IPS-18a (cell line): ENCODE data around the gene OR5H14.
"Not testable (repeated sequence)": the region's sequence is repeated elsewhere in the genome, so short reads cannot be mapped to it uniquely, and the experiment has no call there.

Experiments used
- H3K27ac ChIP-seq: one replicate; pipeline ENCODE4 v1.5.1; 2013; ENCODE audit warnings: low read length
- H3K27me3 ChIP-seq: one replicate; pipeline ENCODE4 v1.6.1; 2013; ENCODE audit warnings: mild to moderate bottlenecking, low read length; ENCODE audit not compliant: control insufficient read depth, insufficient read depth
- H3K36me3 ChIP-seq: one replicate; pipeline ENCODE4 v1.6.1; 2013; ENCODE audit warnings: low read depth, low read length; ENCODE audit not compliant: control insufficient read depth
- H3K4me1 ChIP-seq: one replicate; pipeline ENCODE4 v1.6.1; 2013; ENCODE audit warnings: low read depth, low read length; ENCODE audit not compliant: control insufficient read depth
- H3K4me3 ChIP-seq: one replicate; pipeline ENCODE4 v1.5.1; 2013; ENCODE audit warnings: low read length
- H3K9ac ChIP-seq: one replicate; pipeline ENCODE4 v1.6.1; 2013; ENCODE audit warnings: mild to moderate bottlenecking, low read length, moderate library complexity
- H3K9me3 ChIP-seq: one replicate; pipeline ENCODE4 v1.6.1; 2013; ENCODE audit warnings: low read depth, low read length; ENCODE audit not compliant: control insufficient read depth

Gene OR5H14

DNA sequence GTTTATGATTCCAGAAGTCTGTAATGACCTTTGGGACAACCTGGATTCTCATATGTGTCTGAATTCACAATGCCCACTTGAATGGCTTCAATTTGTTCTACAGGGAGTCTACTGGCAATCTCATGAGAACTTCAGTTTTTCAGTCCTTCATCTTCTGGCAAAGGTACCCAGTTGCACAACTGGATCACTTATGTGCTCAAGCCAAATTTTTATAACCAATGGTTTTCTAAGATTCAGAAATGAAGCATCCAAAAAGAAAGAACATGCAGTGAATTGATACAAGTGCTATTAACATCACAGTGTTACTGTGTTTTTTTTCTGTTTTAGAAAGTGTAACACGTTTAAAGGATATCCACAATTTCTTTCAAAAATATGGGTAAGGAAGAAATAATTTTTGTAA lies at the start of gene OR5H14:
OR5H14 (plus strand) TSS at position 301 of the 400 bp plus-strand sequence. CDS start 1,907 bp downstream, outside the sequence.
- H3K4me3 ChIP-seq: no peak within 1 kb of the TSS
- no peaks in the 10 kb centered on the region for H3K4me1 ChIP-seq
- no peaks in the 10 kb centered on the region for H3K27me3 ChIP-seq
- no peak within 1 kb of the TSS for H3K9ac ChIP-seq
- H3K36me3 ChIP-seq: no peaks in the 10 kb centered on the region
- H3K9me3 ChIP-seq: no peaks in the 10 kb centered on the region
- no peak within 1 kb of the TSS for H3K27ac ChIP-seq

GRCh38 chr3:98099848-98100247 lies 47.4 kb upstream of the OR5H14 start:
- H3K4me3 ChIP-seq: no peak overlapping the region
- H3K4me1 ChIP-seq: no peaks in the 10 kb centered on the region
- H3K36me3 ChIP-seq: no peaks in the 10 kb centered on the region
- no peaks in the 10 kb centered on the region for H3K9me3 ChIP-seq
- no peak overlapping the region for H3K27ac ChIP-seq
- H3K27me3 ChIP-seq: no peaks in the 10 kb centered on the region
- H3K9ac ChIP-seq: no peak overlapping the region

DNA sequence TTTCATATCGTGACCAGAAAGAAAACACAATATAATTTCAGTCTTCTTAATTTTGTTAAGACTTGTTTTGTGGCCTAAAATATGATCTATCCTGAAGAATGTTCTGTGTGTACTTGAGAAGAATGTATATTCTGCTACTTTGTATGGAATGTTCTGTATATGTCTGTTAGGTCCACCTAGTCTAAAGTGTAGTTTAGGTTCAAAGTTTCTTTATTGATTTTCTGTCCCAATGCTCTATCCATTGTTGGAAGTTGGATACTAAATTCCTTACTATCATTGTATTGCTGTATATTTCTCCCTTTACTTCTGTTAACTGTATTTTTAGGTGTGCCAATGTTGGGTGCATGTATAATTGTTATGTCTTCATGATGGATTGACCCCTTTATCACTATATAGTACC lies 39.1 kb upstream of the OR5H14 start:
- H3K9me3 ChIP-seq: peaks cover 7% of the 10 kb centered on the region
- H3K9ac ChIP-seq: no peak overlapping the region

DNA sequence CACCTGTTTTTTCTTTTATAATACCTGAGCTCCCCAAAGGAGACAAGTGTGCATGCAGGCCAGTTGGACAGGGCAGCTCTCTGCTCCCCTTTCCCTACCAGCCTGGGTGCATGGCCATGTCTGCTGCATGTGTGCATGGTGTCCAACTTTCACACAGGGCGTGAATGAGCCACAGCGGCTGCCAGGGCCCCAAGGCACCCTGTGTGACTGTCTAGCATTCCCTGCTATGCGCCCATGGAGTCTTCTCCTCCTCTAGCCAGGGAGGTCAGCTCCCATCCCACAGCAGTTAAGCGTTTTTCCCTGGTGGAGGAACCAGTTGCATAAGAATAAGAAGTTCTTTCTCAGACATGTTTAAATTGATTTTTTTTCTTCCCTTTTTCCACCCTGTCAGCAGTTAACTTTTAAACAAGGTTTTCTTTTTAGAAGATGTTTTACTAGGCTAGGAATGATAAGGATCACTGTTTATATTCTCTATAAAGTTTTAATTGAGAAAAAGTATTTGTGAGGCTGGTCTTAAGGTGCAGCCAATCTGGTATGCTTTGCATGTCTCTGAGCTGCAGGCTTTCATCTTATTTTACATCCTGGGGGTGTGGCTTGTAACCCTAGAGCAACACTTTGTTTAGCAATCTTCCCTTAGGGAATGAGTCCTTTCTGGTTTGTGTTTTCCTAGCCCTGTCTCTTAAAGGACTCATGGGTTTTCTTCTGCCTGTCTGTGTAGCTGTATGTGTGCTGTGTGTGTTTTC lies 37.3 kb upstream of the OR5H14 start:
- H3K4me1 ChIP-seq: no peaks in the 10 kb centered on the region
- no peak overlapping the region for H3K4me3 ChIP-seq
- H3K27me3 ChIP-seq: no peaks in the 10 kb centered on the region
- no peak overlapping the region for H3K27ac ChIP-seq
- no peaks in the 10 kb centered on the region for H3K36me3 ChIP-seq
- no peak overlapping the region for H3K9ac ChIP-seq
- peaks cover 7% of the 10 kb centered on the region for H3K9me3 ChIP-seq

More for the DNA sequence above, 39.1 kb upstream of the OR5H14 start:
- Histone ChIP-seq H3K27me3 (no peaks in the 10 kb centered on the region), H3K4me1 (no peaks in the 10 kb centered on the region), H3K27ac (no peak overlapping the region), H3K36me3 (no peaks in the 10 kb centered on the region), H3K4me3 (no peak overlapping the region)

DNA sequence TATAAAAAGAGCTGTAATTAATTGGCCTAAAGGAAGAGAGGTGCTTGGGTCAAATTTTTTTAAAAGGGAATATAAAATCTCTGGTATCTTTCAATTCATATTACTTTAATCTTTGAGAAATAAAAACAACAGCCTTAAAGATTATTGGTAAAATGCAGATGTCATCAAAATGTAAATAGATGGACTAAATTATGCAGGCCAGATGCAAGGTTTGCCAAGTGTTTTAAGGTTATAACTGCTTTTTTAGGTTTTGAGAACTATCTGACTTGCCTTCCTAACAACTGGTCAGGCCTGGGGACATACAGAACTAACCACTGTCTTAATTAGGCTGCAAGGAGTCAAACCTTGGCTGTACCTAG lies 36.8 kb upstream of the OR5H14 start:
- H3K27ac ChIP-seq: no peak overlapping the region
- no peaks in the 10 kb centered on the region for H3K4me1 ChIP-seq
- H3K27me3 ChIP-seq: no peaks in the 10 kb centered on the region
- H3K9ac ChIP-seq: no peak overlapping the region
- peaks cover 7% of the 10 kb centered on the region for H3K9me3 ChIP-seq
- H3K4me3 ChIP-seq: no peak overlapping the region
- no peaks in the 10 kb centered on the region for H3K36me3 ChIP-seq

DNA sequence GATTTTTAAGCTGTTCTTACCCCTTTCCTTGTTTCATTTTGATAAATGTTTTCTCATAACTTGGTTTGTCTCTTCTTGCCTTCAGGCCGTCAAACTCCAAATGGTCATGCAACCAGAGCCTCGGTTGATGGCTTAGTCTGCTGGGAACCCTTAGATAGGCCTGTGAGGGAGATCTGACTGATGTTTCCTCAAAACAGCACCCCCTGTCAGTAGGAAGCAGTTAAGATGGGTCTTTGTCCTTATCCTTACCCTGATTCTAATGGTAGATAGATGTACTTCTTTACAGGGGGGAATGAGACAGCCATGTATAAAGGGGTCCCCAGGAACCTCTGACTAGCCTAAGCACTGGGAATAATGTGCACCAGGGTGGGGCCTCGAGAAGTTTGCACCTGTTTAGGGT lies 33.0 kb upstream of the OR5H14 start:
- Histone ChIP-seq H3K27ac (no peak overlapping the region), H3K9ac (no peak overlapping the region), H3K4me3 (no peak overlapping the region), H3K27me3 (no peaks in the 10 kb centered on the region), H3K9me3 (peaks cover 7% of the 10 kb centered on the region), H3K4me1 (no peaks in the 10 kb centered on the region), H3K36me3 (no peaks in the 10 kb centered on the region)

GRCh38 chr3:98115717-98116116 lies 31.6 kb upstream of the OR5H14 start:
- Histone ChIP-seq H3K27me3 (no peaks in the 10 kb centered on the region), H3K27ac (no peak overlapping the region), H3K9ac (no peak overlapping the region), H3K36me3 (no peaks in the 10 kb centered on the region), H3K9me3 (peaks cover 6% of the 10 kb centered on the region), H3K4me3 (no peak overlapping the region), H3K4me1 (no peaks in the 10 kb centered on the region)

- H3K9me3 ChIP-seq: no peaks in the 10 kb centered on the region
- H3K4me1 ChIP-seq: no peaks in the 10 kb centered on the region
- H3K27ac ChIP-seq: no peak within 1 kb of the TSS
- no peak within 1 kb of the TSS for H3K4me3 ChIP-seq
- no peaks in the 10 kb centered on the region for H3K27me3 ChIP-seq
- no peaks in the 10 kb centered on the region for H3K36me3 ChIP-seq
- H3K9ac ChIP-seq: no peak within 1 kb of the TSS
Measured at GRCh38 chr3:98130421-98130820, 16.9 kb upstream of the OR5H14 start, which contains the start of gene OR5H1. Gene OR5H1 (plus strand): TSS chr3:98130721. CDS start chr3:98132698, 1,977 bp downstream.

DNA sequence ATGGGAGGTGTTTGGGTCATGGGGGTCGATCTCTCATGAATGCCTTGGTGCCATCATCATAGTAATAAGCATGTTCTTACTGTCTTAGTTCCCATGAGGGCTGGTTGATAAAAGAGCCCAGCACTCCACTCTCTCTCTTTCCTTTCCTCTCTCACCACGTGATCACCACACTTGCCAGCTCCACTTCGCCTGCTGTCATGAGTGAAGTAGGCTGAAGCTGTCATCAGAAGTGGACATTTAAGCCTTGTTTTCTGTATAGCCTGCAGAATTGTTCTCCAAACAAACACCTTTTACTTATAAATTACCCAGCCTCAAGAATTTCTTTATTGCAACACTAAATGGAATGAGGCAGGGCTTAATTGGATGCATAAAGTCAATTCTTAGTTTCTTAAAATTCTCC lies 10.6 kb upstream of the OR5H14 start:
- Histone ChIP-seq H3K4me3 (no peak overlapping the region), H3K27me3 (no peaks in the 10 kb centered on the region), H3K36me3 (no peaks in the 10 kb centered on the region), H3K4me1 (peaks cover 9% of the 10 kb centered on the region), H3K27ac (no peak overlapping the region), H3K9me3 (no peaks in the 10 kb centered on the region), H3K9ac (no peak overlapping the region)

DNA sequence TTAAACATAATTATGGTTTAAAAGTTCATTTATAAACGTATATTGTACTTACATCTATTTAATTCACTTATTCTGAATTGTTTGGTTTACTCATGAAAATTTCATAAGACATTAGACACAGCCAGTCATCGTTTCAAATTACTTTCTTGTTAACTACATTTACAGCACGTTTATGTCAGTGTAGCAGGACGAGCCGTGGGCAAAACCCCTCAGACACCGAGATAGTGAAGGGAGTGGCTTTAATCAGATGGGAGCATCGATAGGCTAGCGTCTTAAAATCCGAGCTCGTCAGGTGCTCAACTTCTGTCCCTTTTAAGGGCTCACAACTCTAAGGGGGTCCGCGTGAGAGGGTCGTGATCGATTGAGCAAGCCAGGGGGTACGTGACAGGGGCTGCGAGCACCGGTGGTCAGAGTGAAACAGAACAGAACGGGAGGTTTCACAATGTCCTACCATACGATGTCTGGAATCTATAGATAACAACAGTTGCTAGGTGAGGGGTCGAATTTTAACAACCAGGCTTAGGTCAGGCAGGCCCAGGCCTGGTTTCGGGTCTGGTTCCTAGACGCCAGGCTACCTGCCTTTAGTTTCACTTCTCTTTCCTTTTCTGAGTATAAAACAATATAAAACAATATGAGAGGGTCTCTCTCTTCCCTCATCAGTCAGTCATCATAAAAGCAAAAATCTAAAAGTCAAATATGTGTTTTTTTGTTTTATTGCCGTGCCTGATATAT lies 9.3 kb upstream of the OR5H14 start:
- H3K27ac ChIP-seq, H3K36me3 ChIP-seq, H3K4me1 ChIP-seq, H3K27me3 ChIP-seq, H3K4me3 ChIP-seq, H3K9ac ChIP-seq, H3K9me3 ChIP-seq: not testable (repeated sequence)

DNA sequence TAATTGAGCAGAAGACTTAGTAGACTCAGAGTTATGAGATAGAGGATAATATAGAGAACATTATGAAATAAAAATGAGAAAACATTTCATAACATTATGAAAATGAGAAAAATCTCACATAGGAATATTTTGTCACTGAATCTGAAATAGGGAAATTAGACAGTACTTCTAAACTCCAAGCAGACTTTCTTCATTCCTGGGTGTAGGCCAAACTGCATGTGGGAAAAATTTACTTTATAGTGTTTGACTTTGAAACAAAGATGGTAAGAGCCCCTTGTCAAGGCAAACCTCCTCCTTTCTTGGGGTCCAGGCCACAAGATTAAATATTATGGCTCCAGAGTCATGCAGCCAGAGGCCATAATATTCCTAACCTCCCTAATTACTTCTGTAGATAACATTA lies 6.7 kb upstream of the OR5H14 start:
- H3K27me3 ChIP-seq: no peaks in the 10 kb centered on the region
- no peak overlapping the region for H3K9ac ChIP-seq
- H3K9me3 ChIP-seq: no peaks in the 10 kb centered on the region
- H3K4me3 ChIP-seq: no peak overlapping the region
- no peak overlapping the region for H3K27ac ChIP-seq
- H3K36me3 ChIP-seq: no peaks in the 10 kb centered on the region
- peaks cover 9% of the 10 kb centered on the region for H3K4me1 ChIP-seq

DNA sequence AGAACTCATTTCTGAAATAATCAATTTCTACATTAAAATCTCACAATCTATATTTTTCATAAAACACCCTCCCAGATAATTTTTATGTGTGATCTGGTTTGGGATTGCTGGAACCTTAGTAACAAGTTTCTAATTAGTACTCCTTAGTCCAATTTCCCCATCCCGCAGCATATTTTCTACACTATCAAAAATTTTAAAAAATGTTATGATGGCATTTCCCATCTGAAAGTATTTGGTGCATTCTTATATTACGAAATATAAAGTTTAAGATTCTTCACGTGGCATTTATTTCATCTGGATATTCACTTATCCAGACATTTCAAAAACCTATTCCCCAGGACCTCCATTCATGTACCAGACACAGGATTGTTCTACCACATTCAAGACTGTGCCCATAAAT lies 1.5 kb downstream of the OR5H14 start:
- Histone ChIP-seq H3K27me3 (no peaks in the 10 kb centered on the region), H3K4me1 (no peaks in the 10 kb centered on the region), H3K9me3 (no peaks in the 10 kb centered on the region), H3K9ac (no peak overlapping the region), H3K36me3 (no peaks in the 10 kb centered on the region), H3K4me3 (no peak overlapping the region), H3K27ac (no peak overlapping the region)
